GM12878 (cell line): ENCODE data around the gene PLSCR3. TPM values are rescaled to one million over a fixed set of nuclear protein-coding genes. Genes with fewer than 3 reads are reported as not detected.
A peak's percentile ranks its signal among the peaks of the same experiment; 100 is the strongest.

Source experiments
- ATAC-seq: fragments of 200-7000 bp; cut with Tn5 transposase; 3 replicates; pipeline ENCODE4 v1.9.1; 2020; ENCODE audit warnings: mild to moderate bottlenecking, moderate library complexity
- BruUV-seq: library from RNA; stranded (reverse); fragments of 400-500 nt; replicated peaks from 2 replicates; lab custom pipeline; 2021; lab: Mats Ljungman, UMichigan
- CTCF ChIA-PET: fragments of 300-600 bp; sonication (Branson Sonifier 250); formaldehyde crosslinking; extraction: SDS; loops from one replicate; lab custom pipeline; 2021; ENCODE audit warnings: inconsistent platforms; lab: Yijun Ruan, JAX
- POLR2A ChIA-PET: fragments of 350-600 bp; formaldehyde crosslinking; extraction: SDS; loops from one replicate; lab custom pipeline; 2021; ENCODE audit warnings: inconsistent platforms; lab: Charles Lee
- RAD21 ChIA-PET: fragments of 300-600 bp; sonication (Branson Sonifier 250); formaldehyde crosslinking; loops from one replicate; lab custom pipeline; 2023; ENCODE audit warnings: antibody characterized with exemption; ENCODE audit not compliant: unreplicated experiment; lab: Charles Lee
- SMC1A ChIA-PET: fragments of 300-600 bp; sonication (Branson Sonifier 250); formaldehyde crosslinking; loops from one replicate; lab custom pipeline; 2023; ENCODE audit not compliant: unreplicated experiment, uncharacterized antibody; lab: Charles Lee
- DNase-seq: peaks from one replicate; pipeline ENCODE4 v3.0.0-alpha.2; 2011; ENCODE audit warnings: low read depth, low spot score
- FAIRE-seq: peaks from 3 replicates; lab custom pipeline; 2011; peaks lifted over from hg19 to GRCh38; lab: Jason Lieb, UNC
- H2AFZ ChIP-seq: 2 replicates; pipeline ENCODE4 v1.6.0; 2011; ENCODE audit warnings: low read depth, low read length, control low read depth; ENCODE audit not compliant: control insufficient read depth
- H3K27ac ChIP-seq: 2 replicates; pipeline ENCODE4 v1.5.1; 2011; ENCODE audit warnings: control low read depth; ENCODE audit not compliant: control insufficient read depth, insufficient read depth
- H3K27me3 ChIP-seq, 2 experiments: replicated peaks in 1 of 2; 2 replicates each; pipeline versions ENCODE4 v1.6.0 to v1.6.1; 2011; ENCODE audit warnings: low read length in 1 of 2; ENCODE audit not compliant: control insufficient read depth in 2 of 2, insufficient read depth in 2 of 2
- H3K36me3 ChIP-seq, 2 experiments: 2 replicates each; pipeline ENCODE4 v1.5.1; 2011; ENCODE audit warnings: low read length in 1 of 2; ENCODE audit not compliant: control insufficient read depth in 2 of 2, insufficient read depth in 2 of 2
- H3K4me1 ChIP-seq: 2 replicates; pipeline ENCODE4 v1.6.1; 2011; ENCODE audit warnings: mild to moderate bottlenecking, low read length, moderate library complexity, mixed read lengths; ENCODE audit not compliant: control insufficient read depth, insufficient read depth
- H3K4me2 ChIP-seq: 2 replicates; pipeline ENCODE4 v1.6.0; 2011; ENCODE audit warnings: control low read depth; ENCODE audit not compliant: control insufficient read depth, insufficient read depth
- H3K4me3 ChIP-seq: fragments of 200-600 bp; sonication (generic); 2 replicates; pipeline ENCODE4 v1.5.1; 2016
- H3K79me2 ChIP-seq: 2 replicates; pipeline ENCODE4 v1.6.0; 2011; ENCODE audit warnings: low read length; ENCODE audit not compliant: control insufficient read depth, insufficient read depth
- H3K9ac ChIP-seq: 2 replicates; pipeline ENCODE4 v1.8.0; 2011; ENCODE audit warnings: low read length, control low read depth, mixed read lengths; ENCODE audit not compliant: control insufficient read depth, insufficient read depth
- H3K9me3 ChIP-seq: replicated peaks from 3 replicates; pipeline ENCODE4 v1.5.1; 2011; ENCODE audit warnings: mild to moderate bottlenecking, low read length; ENCODE audit not compliant: control insufficient read depth, insufficient read depth
- H4K20me1 ChIP-seq: 2 replicates; pipeline ENCODE4 v1.6.0; 2011; ENCODE audit not compliant: control insufficient read depth, insufficient read depth
- ATF2 ChIP-seq: IDR thresholded peaks from 2 replicates; pipeline ENCODE4 v1.6.1; 2012; ENCODE audit warnings: low read length, inconsistent platforms
- BCL3 ChIP-seq: IDR thresholded peaks from 2 replicates; pipeline ENCODE4 v1.6.1; 2011; ENCODE audit warnings: borderline replicate concordance, low read depth, mild to moderate bottlenecking, moderate library complexity, low read length; ENCODE audit not compliant: insufficient read depth, poor library complexity, severe bottlenecking
- BRCA1 ChIP-seq: IDR thresholded peaks from 2 replicates; pipeline ENCODE4 v1.6.1; 2011; ENCODE audit warnings: low read depth, low read length, improper control_type of control experiment
- CBX5 ChIP-seq: sonication (generic); IDR thresholded peaks from 2 replicates; pipeline ENCODE4 v1.6.1; 2016; ENCODE audit warnings: low read depth, moderate library complexity, mild to moderate bottlenecking, inconsistent platforms
- CREB1 ChIP-seq: IDR thresholded peaks from 2 replicates; pipeline ENCODE4 v1.6.1; 2012; ENCODE audit warnings: low read depth, mild to moderate bottlenecking, inconsistent platforms
- MTA2 ChIP-seq: fragments of 450-650 bp; IDR thresholded peaks from 2 replicates; pipeline ENCODE4 v1.6.1; 2016; ENCODE audit warnings: low read depth, mild to moderate bottlenecking, moderate library complexity
- NR2C1 ChIP-seq: fragments of 450-650 bp; IDR thresholded peaks from 2 replicates; pipeline ENCODE4 v1.6.1; 2017; ENCODE audit warnings: antibody characterized with exemption, mild to moderate bottlenecking, moderate library complexity
- NR2C2 ChIP-seq: IDR thresholded peaks from 2 replicates; pipeline ENCODE4 v1.6.1; 2011; ENCODE audit warnings: borderline replicate concordance, low read depth; ENCODE audit not compliant: control insufficient read depth, insufficient read length
- NRF1 ChIP-seq: conservative IDR thresholded peaks from 2 replicates; pipeline ENCODE4 v1.6.1; 2011; ENCODE audit warnings: mild to moderate bottlenecking, low read depth, low read length, improper control_type of control experiment
- PML ChIP-seq: IDR thresholded peaks from 2 replicates; pipeline ENCODE4 v1.6.1; 2012; ENCODE audit warnings: low read length, inconsistent platforms
- PRDM15 ChIP-seq: fragments of 450-650 bp; formaldehyde crosslinking; IDR thresholded peaks from 2 replicates; pipeline ENCODE4 v1.4.0; 2020; ENCODE audit warnings: mild to moderate bottlenecking, moderate library complexity
- SP1 ChIP-seq: IDR thresholded peaks from one replicate; pipeline ENCODE4 v1.6.1; 2011; ENCODE audit warnings: low read depth, low read length
- STAT3 ChIP-seq: IDR thresholded peaks from 2 replicates; pipeline ENCODE4 v1.6.1; 2011; ENCODE audit warnings: low read depth, low read length, improper control_type of control experiment
- USF1 ChIP-seq: IDR thresholded peaks from 2 replicates; pipeline ENCODE4 v1.6.1; 2011; ENCODE audit warnings: borderline replicate concordance, low read depth, mild to moderate bottlenecking, moderate library complexity, mixed read lengths, low read length; ENCODE audit not compliant: insufficient read depth; ENCODE audit errors: extremely low read length
- USF2 ChIP-seq: IDR thresholded peaks from 2 replicates; pipeline ENCODE4 v1.6.1; 2011; ENCODE audit warnings: low read depth, low read length, improper control_type of control experiment, borderline replicate concordance
- WGBS: methylation state at CpG from one replicate; pipeline ENCODE4 v1.1.6; 2016; ENCODE audit warnings: low lambda C conversion rate; ENCODE audit not compliant: insufficient replicate concordance, insufficient coverage; ENCODE audit errors: missing lambda C conversion rate; 5-methylcytosine and 5-hydroxymethylcytosine counted together
- in situ Hi-C: fragments of 300-500 bp; cut with MboI; formaldehyde crosslinking; loops from 9 replicates; pipeline ENCODE4 v1.14.3; 2018; ENCODE audit warnings: mixed read lengths
- intact Hi-C: fragments of 100-400 bp; cut with micrococcal nuclease; formaldehyde crosslinking; loops from one replicate; pipeline ENCODE4 v1.14.2; 2022; ENCODE audit not compliant: unreplicated experiment
- polyA plus RNA-seq, 11 experiments: library from polyadenylated mRNA; depleted of rRNA in 4 of 11; unstranded in 6 of 11; stranded (reverse) in 5 of 11; fragments of >200 nt; fragmentation: Nextera tagmentation in 4 of 11; fragmentation: Illumina TruSeq in 1 of 11; extraction: Ambion mirVana in 4 of 11; extraction: Trizol in 1 of 11; gene quantifications; 1 replicate in 1 of 11; 2 replicates in 10 of 11; pipeline versions ENCODE4 v1.2.1 to v1.2.3, GENCODE V29; 2011 to 2016; ENCODE audit warnings: inconsistent platforms in 2 of 11, missing spikeins in 2 of 11, low read depth in 1 of 11
- total RNA-seq, 4 experiments: library from RNA; depleted of rRNA in 3 of 4; stranded (reverse); fragments of >200 nt in 3 of 4; fragmentation: Illumina TruSeq in 1 of 4; extraction: Trizol in 1 of 4; gene quantifications; 2 replicates each; pipeline versions ENCODE4 v1.2.1 to v1.2.3, GENCODE V29; 2013 to 2021

PLSCR3 gene
- total and polyA plus RNA-seq, 10 of the 15 experiments (the other 5 are each of a cell fraction or from before 2014, with no cell fraction given), result 9.9 to 51.4 (median 43.4) TPM

GRCh38 chr17:7440834-7441195 is 46.5 kb upstream of the PLSCR3 start:
- POLR2A ChIA-PET, result interaction anchor here (0.6 to 8.2 kb wide), 16 partner anchors 14 to 178 kb away, joined by 3 to 63 read pairs (median 4); partner anchors contain the start of genes POLR2A, SENP3, SLC35G6 and TMEM256
- peak; percentile 54 for ATAC-seq
- Histone ChIP-seq H3K27me3 (peaks cover 0 to 4% of the 10 kb centered on the region in 2 experiments; a peak in 3 of 4 replicates), H3K4me3 (peak overlapping the region; percentile 97), H4K20me1 (no peaks in the 10 kb centered on the region), H3K9ac (peak overlapping the region; percentile 77), H3K36me3 (no peaks in the 10 kb centered on the region), H2AFZ (peak overlapping the region; percentile 82), H3K9me3 (no peaks in the 10 kb centered on the region), H3K79me2 (peaks cover 6% of the 10 kb centered on the region), H3K4me1 (peaks cover 34% of the 10 kb centered on the region), H3K4me2 (peak overlapping the region; percentile 89), H3K27ac (no peak overlapping the region)
- in situ Hi-C loops, result no loop called here
- CTCF ChIA-PET, result interaction anchor here (0.6 to 2.8 kb wide), 7 partner anchors 14 to 187 kb away, joined by 3 to 20 read pairs (median 3); partner anchors contain the start of genes NEURL4, SAT2 and SENP3
- SMC1A ChIA-PET, result interaction anchor here (0.6 to 1.9 kb wide), 8 partner anchors 10 to 250 kb away, joined by 3 to 8 read pairs (median 4); partner anchors contain the start of genes SLC35G6 and ZBTB4
- intact Hi-C loops, result no loop called here
- WGBS, result 3% methylated on average over 12 of the region's 12 CpGs
- FAIRE-seq, result peak; percentile 89
- BruUV-seq, result no TSS peak
- RAD21 ChIA-PET, result interaction anchor here (0.6 to 2.5 kb wide), 10 partner anchors 12 to 120 kb away, joined by 3 to 12 read pairs (median 4); partner anchors contain the start of genes SENP3, TMEM256 and ZBTB4
- no peak for DNase-seq
- TF ChIP-seq CREB1 (no peak), BCL3 (peak; percentile 77), CBX5 (no peak), NR2C1 (no peak), MTA2 (peak; percentile 40; the same call in 1 of the 2 replicates), PML (no peak), ATF2 (no peak), NRF1 (no peak), PRDM15 (CRISPR knock-in tag) (no peak), NR2C2 (no peak), USF1 (no peak), STAT3 (no peak), USF2 (no peak), BRCA1 (no peak), SP1 (peak; percentile 25)
